GM18526 (cell line): Measurements from ENCODE around the gene NUAK2.

Experiments
- POLR2A ChIP-seq: IDR thresholded peaks from 3 replicates; pipeline ENCODE4 v1.6.1; 2011; ENCODE audit not compliant: insufficient read length; ENCODE audit errors: extremely low read depth

Gene NUAK2

GRCh38 chr1:205262731-205263171 is 58.8 kb downstream of the NUAK2 start:
- TF ChIP-seq POLR2A = no peak

GRCh38 chr1:205261946-205262691 is 59.4 kb downstream of the NUAK2 start:
- no peak for TF ChIP-seq POLR2A

GRCh38 chr1:205260948-205261732 is 60.4 kb downstream of the NUAK2 start:
- TF ChIP-seq POLR2A = no peak

DNA sequence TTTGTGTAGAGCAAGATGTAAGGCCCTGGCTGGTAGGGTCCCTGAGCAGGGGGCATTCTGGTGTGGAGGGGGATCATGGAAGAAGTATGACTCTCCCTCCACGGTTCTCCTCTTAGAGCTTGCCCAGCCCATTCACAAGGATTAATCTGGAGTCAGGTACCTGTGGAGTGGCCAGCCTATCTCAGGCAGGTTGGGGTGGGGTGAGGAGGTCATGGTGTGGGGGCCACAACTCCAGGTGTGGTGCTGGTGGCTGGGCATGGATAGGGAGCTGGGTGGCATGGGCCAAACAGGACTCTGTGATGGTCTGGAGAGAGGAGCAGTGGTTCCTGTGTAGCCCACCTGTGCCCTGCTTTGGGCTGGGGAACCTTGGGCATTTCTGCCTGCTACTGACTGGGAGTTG is 61.5 kb downstream of the NUAK2 start:
- no peak for TF ChIP-seq POLR2A

DNA sequence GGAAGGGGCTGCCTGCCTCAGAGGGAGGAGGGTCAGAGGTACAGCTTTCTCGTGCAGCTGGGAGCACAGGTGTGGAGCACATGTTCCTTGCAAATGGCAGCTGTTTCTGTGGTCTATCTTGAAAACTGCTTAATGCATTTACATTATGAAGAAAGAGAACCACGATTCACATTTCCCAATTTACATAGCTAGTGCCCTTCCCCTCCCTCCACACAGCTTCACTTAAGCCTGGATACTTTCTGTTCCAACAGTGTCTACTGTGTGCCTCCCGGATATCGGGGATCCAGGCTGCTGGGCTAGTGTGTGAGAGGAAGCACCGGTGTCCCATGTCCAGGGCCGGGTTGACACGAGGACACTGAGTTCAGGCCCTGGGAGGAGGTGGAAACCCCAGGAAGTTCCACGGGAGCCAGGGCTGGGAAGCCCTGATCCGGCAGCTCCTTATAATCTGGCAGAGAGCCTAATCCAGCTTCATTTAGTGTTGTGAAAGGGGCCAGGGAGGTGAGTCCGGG is 62.2 kb downstream of the NUAK2 start:
- TF ChIP-seq POLR2A = no peak

GRCh38 chr1:205258719-205259118 is 62.8 kb downstream of the NUAK2 start:
- TF ChIP-seq POLR2A = no peak

DNA sequence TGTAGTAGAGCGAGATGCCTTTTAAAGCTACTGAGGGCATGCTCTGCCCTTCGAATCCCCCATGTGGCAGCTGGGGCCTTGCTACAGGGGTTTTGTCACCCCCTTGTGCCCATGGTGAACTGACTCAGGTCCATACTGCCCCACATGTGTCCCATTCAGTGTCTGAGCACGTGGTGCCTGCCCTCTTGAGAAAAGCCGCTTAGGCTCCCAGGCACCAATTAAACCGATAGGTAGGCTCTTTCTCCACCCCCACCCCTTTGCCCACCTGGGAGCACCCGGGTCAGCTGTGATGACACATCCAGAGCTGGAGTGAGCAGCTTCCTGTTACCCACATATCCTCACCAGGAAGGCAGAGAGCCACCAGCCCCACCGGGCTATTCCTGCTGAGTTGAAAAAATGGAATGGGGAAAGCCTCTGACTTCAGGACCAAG is 63.3 kb downstream of the NUAK2 start:
- no peak for TF ChIP-seq POLR2A

- TF ChIP-seq POLR2A = no peak
Observed at GRCh38 chr1:205257735-205258134, 63.8 kb downstream of the NUAK2 start.

- no peak for TF ChIP-seq POLR2A
Observed at GRCh38 chr1:205256951-205257625, 64.5 kb downstream of the NUAK2 start.

GRCh38 chr1:205255941-205256780 is 65.4 kb downstream of the NUAK2 start:
- TF ChIP-seq POLR2A = no peak
